Activated CD4-positive, alpha-beta T cell treated with anti-CD3 and anti-CD28 coated beads for 24 hours (primary cell): Measurements from ENCODE around the gene FANCE.
"Not testable (repeated sequence)": the region's sequence is repeated elsewhere in the genome, so short reads cannot be mapped to it uniquely, and the experiment has no call there.

Experiments
- DNase-seq, 2 donors: peaks; one replicate each; pipeline ENCODE4 v3.0.0-alpha.2; 2020; ENCODE audit warnings: low read depth in 2 of 2

FANCE gene

GRCh38 chr6:35432702-35433101 is 19.4 kb upstream of the FANCE start:
- not testable (repeated sequence) for DNase-seq

- DNase-seq, result no peak
Observed at GRCh38 chr6:35435074-35435837, 16.9 kb upstream of the FANCE start.

- no peak for DNase-seq
Observed at GRCh38 chr6:35436071-35436857, 15.9 kb upstream of the FANCE start.

GRCh38 chr6:35438378-35439065 is 13.6 kb upstream of the FANCE start:
- DNase-seq, result not testable (repeated sequence)

GRCh38 chr6:35439308-35439707 is 12.8 kb upstream of the FANCE start:
- DNase-seq, result no peak

GRCh38 chr6:35441205-35441604 is 10.9 kb upstream of the FANCE start:
- DNase-seq, result no peak

- DNase-seq, result no peak
Observed at GRCh38 chr6:35441642-35442041, 10.5 kb upstream of the FANCE start.

GRCh38 chr6:35442693-35443092 is 9.4 kb upstream of the FANCE start:
- DNase-seq, result no peak

GRCh38 chr6:35443341-35444030 is 8.7 kb upstream of the FANCE start:
- no peak for DNase-seq

GRCh38 chr6:35445691-35446090 is 6.4 kb upstream of the FANCE start:
- no peak for DNase-seq

GRCh38 chr6:35448191-35448590 is 3.9 kb upstream of the FANCE start:
- DNase-seq, result no peak

- no peak for DNase-seq
Observed at GRCh38 chr6:35449287-35449881, 2.8 kb upstream of the FANCE start.

GRCh38 chr6:35451354-35452182 is 570 bp upstream of the FANCE start:
- no peak for DNase-seq

- DNase-seq, result no peak
Observed at GRCh38 chr6:35453236-35453635, 1.1 kb downstream of the FANCE start.

GRCh38 chr6:35454391-35455110 is 2.4 kb downstream of the FANCE start:
- no peak for DNase-seq

- no peak for DNase-seq
Observed at GRCh38 chr6:35457907-35458306, 5.8 kb downstream of the FANCE start.

GRCh38 chr6:35461270-35461669 is 9.1 kb downstream of the FANCE start:
- no peak for DNase-seq

- DNase-seq, result no peak
Observed at GRCh38 chr6:35463292-35463691, 11.2 kb downstream of the FANCE start.

GRCh38 chr6:35465646-35466045 is 13.5 kb downstream of the FANCE start:
- no peak for DNase-seq
